ENCODE measurements around the gene C5orf15.

- no peak for TF ChIP-seq POLR2A (IDR thresholded peaks at IDR 0.05)
- no peak for TF ChIP-seq EP300 (IDR thresholded peaks at IDR 0.05)
Observed at GRCh38 chr5:133914434-133914833, 54.0 kb downstream of the C5orf15 start.
